Hematopoietic multipotent progenitor cell treated with erythropoietin and hydrocortisone succinate and interleukin-3 and kit ligand, for 8 days (in vitro differentiated cells): Measurements from ENCODE around the gene TNPO3.
"Not testable (repeated sequence)": the region's sequence is repeated elsewhere in the genome, so short reads cannot be mapped to it uniquely, and the experiment has no call there.

Source experiments
- DNase-seq: peaks from one replicate; pipeline ENCODE4 v3.0.0-alpha.2; 2015

TNPO3 gene

DNA sequence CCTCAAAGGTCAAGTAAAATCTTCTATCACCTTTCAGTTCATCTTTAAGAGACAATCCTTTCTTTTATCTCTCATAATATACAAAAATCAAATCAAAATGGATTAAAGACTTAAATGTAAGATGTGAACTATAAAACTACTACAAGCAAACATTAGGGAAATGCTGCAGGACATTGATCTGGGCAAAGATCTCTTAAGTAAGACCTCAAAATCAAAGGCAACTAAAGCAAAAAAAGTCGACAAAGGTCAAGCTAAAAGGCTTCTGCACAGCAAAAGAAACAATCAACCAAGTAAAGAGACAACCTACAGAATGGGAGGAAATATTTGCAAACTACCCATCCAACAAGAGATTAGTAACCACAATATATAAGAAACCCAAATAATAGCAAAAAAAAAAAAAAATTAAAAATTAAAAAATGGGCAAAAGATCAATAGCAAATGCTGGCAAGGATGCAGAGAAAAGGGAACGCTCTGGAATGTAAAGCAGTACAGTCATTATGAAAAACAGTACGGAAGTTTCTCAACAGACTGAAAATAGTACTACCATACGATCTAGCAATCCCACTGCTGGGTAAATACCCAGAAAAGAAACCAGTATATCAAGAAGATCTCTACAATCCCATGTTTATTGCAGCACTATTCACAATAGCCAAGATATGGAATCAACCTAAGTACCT lies 41.7 kb downstream of the TNPO3 start:
- DNase-seq, result no peak

DNA sequence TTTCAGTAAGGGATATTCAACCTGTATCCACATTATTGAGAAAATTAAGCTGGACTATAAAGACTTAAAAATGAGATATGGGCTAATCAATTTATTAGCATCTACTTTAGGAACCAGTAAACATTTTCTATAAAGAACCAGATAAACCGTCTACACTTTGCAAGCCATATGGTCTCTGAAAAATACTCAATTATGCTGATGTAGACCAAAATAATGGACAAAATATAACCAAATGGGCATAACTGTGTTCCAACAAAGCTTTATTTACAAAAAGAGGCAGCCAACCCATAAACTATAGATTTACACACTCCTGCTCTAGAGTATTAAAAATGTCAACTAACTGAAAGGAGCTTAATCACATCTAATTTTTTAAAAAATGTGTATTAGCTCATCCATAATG lies 42.3 kb downstream of the TNPO3 start:
- no peak for DNase-seq

DNA sequence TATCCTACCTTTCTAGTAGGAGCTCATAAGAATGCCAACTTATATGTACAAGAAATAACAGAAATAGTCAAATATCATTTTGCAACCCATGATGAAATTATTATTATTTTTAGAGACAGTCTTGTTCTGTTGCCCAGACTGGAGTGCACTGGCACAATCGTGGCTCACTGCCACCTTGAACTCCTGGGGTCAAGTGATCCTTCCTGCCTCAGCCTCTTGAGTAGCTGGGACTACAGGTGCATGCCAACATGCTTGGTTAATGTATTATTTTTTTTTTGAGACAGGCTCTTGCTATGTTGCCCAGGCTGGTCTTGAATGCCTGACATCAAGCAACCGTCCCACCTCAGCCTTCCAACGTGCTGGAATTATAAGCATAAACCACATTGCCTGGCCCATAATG lies 44.8 kb downstream of the TNPO3 start:
- no peak for DNase-seq

DNA sequence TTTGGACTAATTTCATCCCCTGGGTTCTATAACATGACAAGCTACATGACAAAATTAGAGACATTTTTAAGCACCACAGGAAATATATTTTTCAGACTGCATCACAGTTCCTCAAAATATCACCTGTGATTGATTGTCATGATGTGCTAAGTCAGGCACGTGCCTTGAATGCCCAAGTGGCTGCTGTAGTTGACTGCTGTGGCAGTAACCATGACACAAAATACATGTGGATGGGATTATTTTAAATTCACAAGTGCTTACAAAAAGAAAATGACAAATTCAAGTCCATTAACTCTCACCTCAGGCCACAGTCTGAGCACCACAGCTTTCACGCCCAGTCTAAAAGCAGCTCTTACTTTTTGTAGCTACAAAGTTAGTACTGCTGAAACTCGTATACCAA lies 45.5 kb downstream of the TNPO3 start:
- no peak for DNase-seq

- no peak for DNase-seq
Measured at GRCh38 chr7:129008645-129009414, 46.1 kb downstream of the TNPO3 start.

DNA sequence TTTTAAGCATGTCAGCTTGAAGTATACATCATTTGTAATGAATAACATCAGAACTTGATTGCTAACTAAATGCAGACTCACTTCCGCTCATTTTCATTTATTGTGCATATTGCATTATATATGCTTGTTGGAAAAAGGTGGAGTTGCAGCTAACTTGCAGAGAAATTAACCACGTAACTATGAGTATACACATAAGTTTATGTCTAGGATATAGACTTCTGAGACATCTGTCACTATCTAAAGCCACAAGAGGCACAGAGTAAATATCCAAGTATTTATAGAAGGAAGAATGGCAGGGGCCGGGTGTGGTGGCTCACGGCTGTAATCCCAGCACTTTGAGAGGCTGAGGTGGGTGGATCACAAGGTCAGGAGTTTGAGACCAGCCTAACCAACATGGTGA lies 47.3 kb downstream of the TNPO3 start:
- no peak for DNase-seq

DNA sequence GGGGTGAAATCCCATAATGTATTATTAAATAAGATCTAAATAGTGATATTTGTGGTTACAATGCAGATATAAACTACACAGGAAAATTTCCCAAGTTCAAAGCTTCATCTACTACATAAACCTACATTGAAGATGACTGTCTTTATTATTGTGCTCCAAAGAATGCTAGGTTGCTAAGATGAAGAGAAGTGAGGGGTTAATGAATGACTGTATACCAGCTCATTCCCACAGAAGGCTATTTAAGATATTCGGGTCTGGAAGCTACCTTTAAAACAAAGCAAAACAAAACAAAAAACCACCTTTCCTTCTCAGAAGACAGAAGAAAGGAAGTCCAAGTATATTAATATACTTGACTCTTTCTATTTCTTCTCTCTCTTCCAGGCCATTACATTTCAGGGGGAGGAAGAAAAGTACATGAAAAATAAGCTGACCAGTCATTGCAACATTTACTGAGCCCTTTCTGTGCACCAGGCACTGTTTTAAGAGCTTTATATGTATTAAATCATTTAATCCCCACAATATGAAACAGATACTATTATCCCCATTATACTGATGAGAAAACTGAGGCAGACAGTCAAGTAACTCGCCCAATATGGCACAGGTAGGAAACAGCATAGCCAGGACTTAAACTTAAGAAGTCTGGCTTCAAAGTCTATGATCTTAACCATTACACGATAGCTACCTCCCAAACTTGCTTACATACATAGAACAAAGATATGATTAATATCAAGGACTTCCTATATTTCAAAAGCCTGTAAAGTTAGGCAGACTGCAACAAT lies 48.1 kb downstream of the TNPO3 start:
- DNase-seq, result no peak

DNA sequence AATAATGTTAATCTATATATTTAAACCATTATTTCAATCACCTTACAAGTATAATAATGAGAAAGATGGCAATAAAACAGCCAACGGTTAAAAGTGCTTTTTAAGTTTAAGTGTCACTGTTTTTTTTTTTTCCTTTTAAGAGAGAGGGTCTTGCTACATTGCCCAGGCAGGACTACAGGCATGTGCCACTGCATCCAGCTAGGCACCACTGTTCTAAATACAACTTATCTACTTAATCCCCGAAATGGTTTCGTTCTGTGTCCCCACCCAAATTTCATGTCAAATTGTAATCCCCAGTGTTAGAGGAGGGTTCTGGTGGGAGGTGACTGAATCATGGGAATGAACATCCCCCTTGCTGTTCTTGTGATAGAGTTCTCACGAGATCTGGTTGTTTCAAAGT lies 49.7 kb downstream of the TNPO3 start:
- DNase-seq, result no peak

GRCh38 chr7:128997181-128997580 lies 57.7 kb downstream of the TNPO3 start:
- DNase-seq, result no peak

DNA sequence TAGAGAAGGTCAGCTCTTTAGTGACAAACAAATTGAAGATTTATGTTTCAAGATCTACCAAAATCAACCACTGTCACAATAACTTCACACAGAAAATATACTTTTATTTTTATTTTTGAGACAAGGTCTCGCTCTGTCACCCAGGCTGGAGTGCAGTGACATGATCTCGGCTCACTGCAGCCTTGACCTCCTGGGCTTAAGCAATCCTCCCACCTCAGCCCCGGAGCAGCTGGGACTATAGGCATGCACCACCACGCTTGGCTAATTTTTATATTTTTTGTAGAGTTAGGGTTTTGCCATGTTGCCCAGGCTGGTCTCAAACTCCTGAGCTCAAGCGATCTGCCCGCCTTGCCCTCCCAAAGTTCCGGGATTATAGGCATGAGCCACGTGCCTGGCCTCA lies 60.4 kb downstream of the TNPO3 start:
- not testable (repeated sequence) for DNase-seq

DNA sequence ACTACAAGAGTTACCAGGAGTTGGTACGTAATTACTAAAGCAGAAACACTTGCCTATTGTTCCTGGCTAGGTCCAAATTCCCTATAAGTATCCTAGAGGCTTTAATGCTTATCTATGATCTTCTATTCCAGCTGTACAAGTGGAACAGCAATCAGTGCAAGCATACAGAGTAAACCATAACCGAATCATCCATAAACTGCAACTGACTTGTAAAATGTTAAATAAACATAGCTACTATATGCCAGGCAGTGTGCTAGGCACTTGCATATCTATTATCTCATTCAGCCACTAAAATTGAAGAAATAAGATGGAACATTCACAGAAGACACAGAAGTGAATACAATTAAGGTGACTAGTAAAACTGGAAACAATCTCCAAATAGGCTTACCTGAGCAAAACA lies 61.5 kb downstream of the TNPO3 start:
- no peak for DNase-seq

GRCh38 chr7:128989961-128990360 lies 65.0 kb downstream of the TNPO3 start:
- no peak for DNase-seq

DNA sequence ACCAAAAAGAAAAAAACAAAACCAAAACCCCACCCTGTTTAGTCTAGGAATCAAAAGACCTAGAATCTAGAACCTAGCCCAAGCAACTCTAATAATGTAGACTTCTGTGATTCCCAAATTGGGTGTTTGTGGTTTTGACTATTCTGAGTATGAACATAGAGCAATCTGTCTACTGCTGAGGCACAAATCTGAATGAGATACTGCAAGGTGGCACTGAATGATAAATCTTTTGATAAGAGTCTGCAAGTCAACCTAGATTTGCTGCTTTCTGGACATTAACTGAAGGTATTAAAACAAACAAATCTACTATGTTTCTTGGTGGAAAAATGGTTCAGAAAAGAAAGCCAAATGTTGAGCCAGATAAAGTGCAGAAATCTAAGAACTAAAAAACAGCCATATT lies 66.5 kb downstream of the TNPO3 start:
- peak; percentile 31 for DNase-seq

- no peak for DNase-seq
Measured at GRCh38 chr7:128986609-128987008, 68.3 kb downstream of the TNPO3 start.

DNA sequence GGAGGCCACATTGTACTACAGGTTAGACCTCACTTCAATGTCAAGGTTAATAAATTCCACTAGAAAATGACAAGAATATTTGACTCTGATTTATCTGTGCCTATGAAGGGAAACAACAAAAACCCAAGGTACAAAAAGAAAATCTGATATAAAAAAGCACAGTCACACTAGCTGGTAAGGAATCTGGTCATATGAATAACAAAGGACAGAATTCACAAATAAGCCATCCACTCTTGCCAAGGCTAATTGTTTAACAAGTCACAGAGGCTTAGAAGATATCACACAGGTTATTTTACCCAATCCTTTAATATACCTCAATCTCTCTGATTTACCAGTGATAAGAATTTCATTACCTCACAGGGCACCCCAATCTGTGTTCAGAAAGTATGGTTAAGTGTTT lies 69.3 kb downstream of the TNPO3 start:
- no peak for DNase-seq

DNA sequence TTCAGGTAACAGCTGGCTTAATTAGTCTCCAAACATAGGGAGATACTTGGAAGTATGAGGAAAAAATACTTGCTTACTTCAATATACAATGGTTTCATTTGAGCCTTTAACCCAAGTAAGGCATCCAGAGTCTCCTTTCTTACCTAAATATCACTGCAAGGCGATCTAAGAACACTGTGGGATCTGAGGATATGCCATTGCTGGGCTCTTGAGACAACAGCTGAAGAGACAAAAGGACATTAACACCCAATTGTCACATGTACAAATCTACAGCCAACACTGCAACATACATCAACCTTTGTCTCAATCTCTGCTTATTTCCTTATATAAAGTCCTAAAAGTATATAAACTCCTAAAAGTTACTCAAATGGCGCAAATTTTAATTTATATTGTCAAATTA lies 72.8 kb downstream of the TNPO3 start:
- DNase-seq, result no peak

DNA sequence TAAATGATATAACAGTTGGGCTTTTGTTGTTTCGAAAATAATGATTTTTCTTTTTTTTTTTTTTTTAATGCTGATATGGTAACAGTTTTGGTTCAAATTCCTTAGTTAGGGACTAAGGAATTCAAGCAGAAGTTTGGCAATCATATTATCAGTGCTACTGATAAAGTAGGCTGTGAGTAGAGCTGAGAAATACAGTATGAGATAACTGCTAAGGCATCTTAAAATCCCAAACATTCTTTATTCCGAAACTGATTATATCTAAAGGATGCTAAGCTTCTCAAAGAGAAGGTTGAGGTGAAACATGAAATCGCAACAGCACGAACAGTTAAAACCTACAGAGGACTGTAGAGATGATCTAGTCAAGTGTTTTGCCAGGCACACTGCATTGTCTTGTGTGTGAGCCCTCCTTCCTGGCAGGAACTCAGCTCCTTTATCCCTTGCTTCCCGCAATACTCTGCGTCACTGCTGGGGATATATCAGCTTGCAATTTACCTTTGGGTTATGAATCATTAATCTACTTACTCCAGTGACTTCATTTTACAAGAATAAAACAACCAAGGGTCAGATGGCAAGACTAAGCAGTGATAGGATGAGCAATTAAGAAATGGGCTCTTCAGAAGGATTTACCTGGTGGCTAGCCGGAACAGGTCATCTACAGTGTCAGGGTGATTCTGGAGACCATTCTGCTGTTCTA lies 80.5 kb downstream of the TNPO3 start:
- DNase-seq, result no peak

DNA sequence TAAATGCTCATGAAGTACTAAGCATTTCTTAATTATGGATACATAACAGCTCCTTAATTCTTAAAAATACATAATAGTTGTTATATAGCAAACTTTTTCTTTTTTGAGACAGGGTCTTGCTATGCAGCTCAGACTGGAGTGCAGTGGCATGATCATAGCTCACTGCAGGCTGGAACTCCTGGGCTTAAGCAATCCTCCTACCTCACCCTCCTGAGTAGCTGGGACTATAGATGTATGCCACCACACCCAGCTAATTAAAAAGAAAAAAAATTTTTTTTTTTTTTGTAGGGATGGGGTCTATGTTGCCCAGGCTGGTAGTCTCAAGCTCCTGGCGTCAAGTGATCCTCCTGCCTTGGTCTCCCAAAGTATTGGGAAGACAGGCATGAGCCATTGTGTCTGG lies 86.3 kb downstream of the TNPO3 start:
- DNase-seq, result no peak

- DNase-seq, result no peak
Measured at GRCh38 chr7:128963327-128963757, 91.6 kb downstream of the TNPO3 start.

GRCh38 chr7:128962899-128963298 lies 92.0 kb downstream of the TNPO3 start:
- DNase-seq, result no peak

GRCh38 chr7:128961030-128961659 lies 93.8 kb downstream of the TNPO3 start:
- no peak for DNase-seq

GRCh38 chr7:128959296-128959695 lies 95.6 kb downstream of the TNPO3 start:
- no peak for DNase-seq

- no peak for DNase-seq
Measured at GRCh38 chr7:128955981-128956380, 98.9 kb downstream of the TNPO3 start.
